K562 (cell line): ENCODE measurements around the gene NFXL1. TPM values are rescaled to one million over a fixed set of nuclear protein-coding genes. Genes with fewer than 3 reads are reported as not detected.

Experiments used
- ATAC-seq: fragments of 200-7000 bp; cut with Tn5 transposase; 3 replicates; pipeline ENCODE4 v1.9.1; 2020; ENCODE audit warnings: moderate library complexity
- BruUV-seq: library from RNA; stranded (reverse); fragments of 400-500 nt; replicated peaks from 2 replicates; lab custom pipeline; 2021; lab: Mats Ljungman, UMichigan
- CTCF ChIA-PET: fragments of 300-600 bp; formaldehyde crosslinking; extraction: SDS; loops from one replicate; lab custom pipeline; 2021; ENCODE audit warnings: low intra/inter-chr PET ratio; lab: Yijun Ruan, JAX
- POLR2A ChIA-PET: fragments of 300-600, 350-650 bp; sonication (Branson Sonifier 250); formaldehyde crosslinking; extraction: SDS; loops from one replicate; lab custom pipeline; 2021; ENCODE audit warnings: antibody characterized with exemption, inconsistent platforms; lab: Yijun Ruan, JAX
- DNase-seq, 4 experiments: peaks; one replicate each; pipeline versions ENCODE4 v3.0.0 to v3.0.0-alpha.2; 2011 to 2018; ENCODE audit warnings: low spot score in 3 of 4, mixed read lengths in 3 of 4; ENCODE audit errors: extremely low read depth in 1 of 4
- FAIRE-seq: peaks from 2 replicates; lab custom pipeline; 2011; peaks lifted over from hg19 to GRCh38; lab: Jason Lieb, UNC
- H2AFZ ChIP-seq: 2 replicates; pipeline ENCODE4 v1.6.0; 2011; ENCODE audit warnings: low read depth, low read length, control low read depth, inconsistent platforms
- H3K27ac ChIP-seq: fragments of 200-600 bp; 3 replicates; pipeline ENCODE4 v1.8.0; 2011; ENCODE audit warnings: low read depth, mild to moderate bottlenecking, control low read depth, inconsistent platforms, low read length, moderate library complexity, mixed read lengths; ENCODE audit errors: extremely low read depth
- H3K27me3 ChIP-seq, 2 experiments: fragments of 300-600 bp in 1 of 2; 2 replicates in 1 of 2; 3 replicates in 1 of 2; pipeline versions ENCODE4 v1.6.0 to v1.8.0; 2011; ENCODE audit warnings: inconsistent platforms in 2 of 2, low read length in 2 of 2, mild to moderate bottlenecking in 1 of 2, mixed read lengths in 1 of 2, moderate library complexity in 1 of 2; ENCODE audit not compliant: control insufficient read depth in 2 of 2, insufficient read depth in 2 of 2
- H3K36me3 ChIP-seq: fragments of 300-600 bp; 3 replicates; pipeline ENCODE4 v1.8.0; 2011; ENCODE audit warnings: mild to moderate bottlenecking, low read length, inconsistent platforms; ENCODE audit not compliant: control insufficient read depth, insufficient read depth
- H3K4me1 ChIP-seq, 2 experiments: fragments of 200-600 bp in 1 of 2; replicated peaks in 1 of 2; 2 replicates in 1 of 2; 3 replicates in 1 of 2; pipeline versions ENCODE4 v1.5.1 to v1.8.0; 2011; ENCODE audit warnings: inconsistent platforms in 2 of 2, low read length in 2 of 2, mild to moderate bottlenecking in 1 of 2, mixed read lengths in 1 of 2, moderate library complexity in 1 of 2; ENCODE audit not compliant: control insufficient read depth in 2 of 2, insufficient read depth in 2 of 2
- H3K4me2 ChIP-seq: 2 replicates; pipeline ENCODE4 v1.6.1; 2011; ENCODE audit warnings: low read length, control low read depth, inconsistent platforms, mixed read lengths; ENCODE audit not compliant: insufficient read depth
- H3K4me3 ChIP-seq: fragments of 200-600 bp; sonication (generic), shearing (Covaris generic); 2 replicates; pipeline ENCODE4 v1.5.1; 2016; ENCODE audit warnings: control low read depth, inconsistent platforms
- H3K79me2 ChIP-seq: fragments of 200-600 bp; 3 replicates; pipeline ENCODE4 v1.8.0; 2011; ENCODE audit warnings: low read length, inconsistent platforms; ENCODE audit not compliant: control insufficient read depth, insufficient read depth
- H3K9ac ChIP-seq, 2 experiments: 2 replicates each; pipeline versions ENCODE4 v1.6.0 to v1.6.1; 2011; ENCODE audit warnings: low read depth in 2 of 2, low read length in 2 of 2, control low read depth in 1 of 2, inconsistent platforms in 1 of 2, mild to moderate bottlenecking in 1 of 2, mixed read lengths in 1 of 2; ENCODE audit not compliant: insufficient read depth in 1 of 2
- H3K9me1 ChIP-seq: one replicate; pipeline ENCODE4 v1.6.0; 2011; ENCODE audit warnings: inconsistent platforms, mild to moderate bottlenecking, low read length, moderate library complexity; ENCODE audit not compliant: control insufficient read depth, insufficient read depth
- H3K9me3 ChIP-seq: replicated peaks from 2 replicates; pipeline ENCODE4 v1.5.1; 2011; ENCODE audit warnings: low read depth, low read length, inconsistent platforms; ENCODE audit not compliant: control insufficient read depth, insufficient read depth
- H4K20me1 ChIP-seq: replicated peaks from 2 replicates; pipeline ENCODE4 v1.6.1; 2011; ENCODE audit warnings: low read length, inconsistent platforms, mixed read lengths; ENCODE audit not compliant: control insufficient read depth, insufficient read depth
- BCOR ChIP-seq: fragments of 450-650 bp; IDR thresholded peaks from 2 replicates; pipeline ENCODE4 v1.6.1; 2016
- CBFA2T3 ChIP-seq: fragments of 450-650 bp; IDR thresholded peaks from 2 replicates; pipeline ENCODE4 v1.6.1; 2017
- HDAC2 ChIP-seq: fragments of 450-650 bp; IDR thresholded peaks from 2 replicates; pipeline ENCODE4 v1.6.1; 2016; ENCODE audit warnings: mild to moderate bottlenecking
- KAT2B ChIP-seq: IDR thresholded peaks from one replicate; pipeline ENCODE4 v1.6.1; 2012; ENCODE audit warnings: low read depth, mild to moderate bottlenecking, control low read depth, inconsistent platforms, low read length, moderate library complexity
- L3MBTL2 ChIP-seq: fragments of 450-650 bp; IDR thresholded peaks from 2 replicates; pipeline ENCODE4 v1.6.1; 2016; ENCODE audit warnings: mild to moderate bottlenecking, moderate library complexity
- LCOR ChIP-seq: sonication (generic); formaldehyde crosslinking; IDR thresholded peaks from 2 replicates; pipeline ENCODE4 v1.8.0; 2022; ENCODE audit warnings: mild to moderate bottlenecking, missing genetic modification reagents
- ZNF282 ChIP-seq: sonication (generic); formaldehyde crosslinking; IDR thresholded peaks from 2 replicates; pipeline ENCODE4 v1.8.1; 2023; ENCODE audit warnings: missing genetic modification reagents
- ZNF431 ChIP-seq: sonication (generic); formaldehyde crosslinking; IDR thresholded peaks from 2 replicates; pipeline ENCODE4 v1.8.0; 2022; ENCODE audit warnings: mild to moderate bottlenecking, missing genetic modification reagents
- ZSCAN32 ChIP-seq: fragments of 450-650 bp; formaldehyde crosslinking; IDR thresholded peaks from 2 replicates; pipeline ENCODE4 v1.4.0; 2020; ENCODE audit warnings: mild to moderate bottlenecking, moderate library complexity
- WGBS: fragments of 100-300 bp; shearing (Covaris generic); methylation state at CpG from one replicate; pipeline ENCODE4 v1.1.6; 2016; ENCODE audit warnings: low coverage, mixed read lengths; ENCODE audit not compliant: insufficient coverage; ENCODE audit errors: missing lambda C conversion rate; 5-methylcytosine and 5-hydroxymethylcytosine counted together
- in situ Hi-C: fragments of 300-500 bp; cut with MboI; formaldehyde crosslinking; loops from 4 replicates; pipeline ENCODE4 v1.15.0; 2018; ENCODE audit warnings: inconsistent platforms, mixed read lengths
- intact Hi-C: fragments of 100-400 bp; cut with micrococcal nuclease; formaldehyde crosslinking; loops from 2 replicates; pipeline ENCODE4 v1.14.2; 2022
- polyA plus RNA-seq, 8 experiments: library from polyadenylated mRNA; depleted of rRNA in 4 of 8; stranded (reverse) in 5 of 8; unstranded in 3 of 8; fragments of >200 nt; fragmentation: Nextera tagmentation in 2 of 8; fragmentation: Illumina TruSeq in 1 of 8; extraction: Ambion mirVana in 2 of 8; extraction: Trizol in 1 of 8; gene quantifications; 2 replicates each; pipeline versions ENCODE4 v1.2.1 to v1.2.3, GENCODE V29; 2011 to 2014; ENCODE audit warnings: inconsistent platforms in 1 of 8, missing spikeins in 1 of 8
- total RNA-seq, 7 experiments: library from RNA; depleted of rRNA in 6 of 7; stranded (reverse); fragments of >200 nt in 6 of 7; fragmentation: Illumina TruSeq in 2 of 7; extraction: Trizol in 2 of 7; gene quantifications; 2 replicates each; pipeline versions ENCODE4 v1.2.1 to v1.2.3, GENCODE V29; 2011 to 2021; ENCODE audit warnings: low replicate concordance in 1 of 7
- TF ChIP-seq, protein P1 (sequence below): fragments of 250-450 bp; sonication (Bioruptor Pico); IDR thresholded peaks from 2 replicates; pipeline ENCODE4 v1.5.0; 2020; ENCODE audit warnings: mild to moderate bottlenecking

Gene NFXL1
- total and polyA plus RNA-seq, 9 of the 15 experiments (the other 6 are each of a cell fraction or from before 2014, with no cell fraction given): 7.5 to 27.0 (median 10.6) TPM

DNA sequence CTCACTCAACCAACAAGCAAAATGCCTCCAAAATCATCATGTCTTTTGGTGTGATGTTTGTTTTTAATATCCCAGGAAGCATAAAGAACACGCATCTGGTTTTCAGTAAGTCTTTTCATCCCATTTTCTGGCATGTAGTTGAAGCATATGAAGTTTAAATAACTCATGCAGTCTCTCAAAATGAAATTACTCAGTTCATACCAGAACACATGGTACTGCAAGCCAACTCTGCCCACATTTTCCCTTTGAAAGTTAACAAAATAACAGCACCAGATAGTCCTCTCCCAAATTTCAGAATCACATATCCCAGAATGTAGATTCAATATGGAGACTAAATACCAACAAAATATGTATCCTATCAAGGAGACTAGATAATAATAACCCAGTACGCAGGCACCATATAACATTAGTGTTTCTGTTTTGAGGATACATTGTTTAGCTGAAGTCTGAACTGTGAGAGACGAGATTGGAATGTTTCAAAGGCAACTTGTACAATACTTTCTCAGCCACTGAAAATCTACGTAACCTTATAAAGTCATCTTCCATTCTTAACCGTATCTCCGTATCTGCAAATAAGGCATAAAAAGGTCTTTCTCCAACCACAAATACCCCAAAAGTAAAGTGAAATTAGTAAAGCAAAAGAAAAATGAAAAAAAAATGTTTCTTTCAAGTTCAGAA is 99.6 kb downstream of the NFXL1 start (continued):
- TF ChIP-seq ZNF431 (no peak), ZNF282 (CRISPR knock-in tag) (no peak), LCOR (CRISPR knock-in tag) (no peak)

DNA sequence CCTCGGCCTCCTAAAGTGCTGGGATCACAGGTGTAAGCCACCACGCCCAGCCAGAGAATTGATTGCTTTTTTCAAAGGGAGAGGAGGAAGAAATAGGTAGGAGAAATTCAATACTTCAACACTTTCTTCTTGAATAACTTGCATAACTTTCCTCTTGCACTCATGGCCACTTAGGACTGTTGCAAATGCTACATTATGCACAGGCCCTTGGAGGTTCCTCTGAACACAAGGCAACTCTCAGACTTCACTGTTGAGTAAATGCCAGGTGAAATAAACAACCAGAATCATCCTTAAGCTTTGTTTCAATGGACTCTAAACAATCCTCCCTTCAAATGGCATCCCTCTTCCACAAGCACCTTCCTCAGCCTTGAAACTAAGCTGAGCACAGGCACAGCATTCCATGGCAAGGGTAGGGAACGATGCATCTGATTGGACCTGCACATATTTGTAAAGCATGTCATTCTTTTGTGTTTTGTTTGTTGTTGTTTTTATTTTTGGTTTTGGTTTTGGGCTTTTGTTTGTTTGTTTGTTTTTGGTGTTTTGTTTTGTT is 104.7 kb downstream of the NFXL1 start:
- Histone ChIP-seq H3K9me3 (no peaks in the 10 kb centered on the region), H2AFZ (no peak overlapping the region), H3K9ac (no peak overlapping the region), H3K27me3 (no peaks in the 10 kb centered on the region), H3K4me1 (no peaks in the 10 kb centered on the region), H3K27ac (no peak overlapping the region), H3K36me3 (no peaks in the 10 kb centered on the region), H3K9me1 (no peaks in the 10 kb centered on the region), H3K4me2 (no peak overlapping the region), H3K79me2 (no peaks in the 10 kb centered on the region), H4K20me1 (no peaks in the 10 kb centered on the region), H3K4me3 (no peak overlapping the region)
- WGBS: 0% methylated on average over 3 of the region's 3 CpGs
- in situ Hi-C loops (no loop called here), intact Hi-C loops (no loop called here)
- BruUV-seq: no TSS peak
- TF ChIP-seq, protein P1, sequence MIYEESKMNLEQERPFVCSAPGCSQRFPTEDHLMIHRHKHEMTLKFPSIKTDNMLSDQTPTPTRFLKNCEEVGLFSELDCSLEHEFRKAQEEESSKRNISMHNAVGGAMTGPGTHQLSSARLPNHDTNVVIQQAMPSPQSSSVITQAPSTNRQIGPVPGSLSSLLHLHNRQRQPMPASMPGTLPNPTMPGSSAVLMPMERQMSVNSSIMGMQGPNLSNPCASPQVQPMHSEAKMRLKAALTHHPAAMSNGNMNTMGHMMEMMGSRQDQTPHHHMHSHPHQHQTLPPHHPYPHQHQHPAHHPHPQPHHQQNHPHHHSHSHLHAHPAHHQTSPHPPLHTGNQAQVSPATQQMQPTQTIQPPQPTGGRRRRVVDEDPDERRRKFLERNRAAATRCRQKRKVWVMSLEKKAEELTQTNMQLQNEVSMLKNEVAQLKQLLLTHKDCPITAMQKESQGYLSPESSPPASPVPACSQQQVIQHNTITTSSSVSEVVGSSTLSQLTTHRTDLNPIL (CRISPR knock-in tag): no peak
- no peak for TF ChIP-seq HDAC2
- no peak for TF ChIP-seq ZSCAN32
- TF ChIP-seq L3MBTL2: no peak
- TF ChIP-seq KAT2B: no peak
- TF ChIP-seq BCOR: no peak
- no peak for TF ChIP-seq CBFA2T3
- FAIRE-seq (no peak), ATAC-seq (no peak), DNase-seq (no peak)
- CTCF ChIA-PET: no interaction called here
- POLR2A ChIA-PET: no interaction called here
